Heart left ventricle (tissue), 16 donors: ENCODE measurements around the gene SCFD2. TPM values are rescaled to one million over a fixed set of nuclear protein-coding genes. Genes with fewer than 3 reads are reported as not detected.

ENCODE experiments used
- ATAC-seq, 4 donors: fragments of 200-7000 bp; cut with Tn5 transposase; one replicate each; pipeline ENCODE4 v1.9.1; 2020 to 2022; ENCODE audit warnings: moderate library complexity in 4 of 4, mild to moderate bottlenecking in 3 of 4, moderate number of reproducible peaks in 1 of 4
- DNase-seq, 5 donors: peaks; one replicate each; pipeline ENCODE4 v3.0.0-alpha.2; 2020
- H3K27ac ChIP-seq, 12 donors: fragments of 200-600 bp; sonication (generic) in 4 of 12; one replicate each; pipeline versions ENCODE4 v1.5.0 to v1.8.0; 2016 to 2022; ENCODE audit warnings: mild to moderate bottlenecking in 2 of 12
- H3K27me3 ChIP-seq, 9 donors: fragments of 200-600 bp; sonication (generic) in 2 of 9; one replicate each; pipeline versions ENCODE4 v1.5.1 to v1.8.0; 2016 to 2022; ENCODE audit warnings: mild to moderate bottlenecking in 3 of 9
- H3K36me3 ChIP-seq, 9 donors: fragments of 200-600 bp; sonication (generic) in 2 of 9; one replicate each; pipeline versions ENCODE4 v1.5.0 to v1.8.0; 2018 to 2022; ENCODE audit warnings: mild to moderate bottlenecking in 2 of 9
- H3K4me1 ChIP-seq, 12 donors: fragments of 200-600 bp; sonication (generic) in 4 of 12; one replicate each; pipeline versions ENCODE4 v1.5.0 to v1.8.0; 2016 to 2022; ENCODE audit warnings: mild to moderate bottlenecking in 3 of 12
- H3K4me3 ChIP-seq, 12 donors: fragments of 200-600 bp; sonication (generic) in 4 of 12; one replicate each; pipeline versions ENCODE4 v1.5.0 to v1.8.0; 2017 to 2022; ENCODE audit warnings: mild to moderate bottlenecking in 9 of 12, moderate library complexity in 4 of 12
- H3K9me3 ChIP-seq, 12 donors: fragments of 200-600 bp; sonication (generic) in 4 of 12; one replicate each; pipeline versions ENCODE4 v1.5.0 to v1.8.0; 2016 to 2022; ENCODE audit warnings: mild to moderate bottlenecking in 1 of 12
- CTCF ChIP-seq, 12 donors: fragments of 200-600 bp; sonication (generic) in 4 of 12; IDR thresholded peaks; one replicate each; pipeline versions ENCODE4 v1.5.0 to v1.8.0; 2018 to 2022; ENCODE audit warnings: antibody characterized with exemption in 12 of 12, mild to moderate bottlenecking in 5 of 12
- POLR2A ChIP-seq, 2 donors: fragments of 450-650 bp; IDR thresholded peaks; one replicate each; pipeline ENCODE4 v1.6.1; 2017; ENCODE audit warnings: antibody characterized with exemption in 2 of 2, mild to moderate bottlenecking in 2 of 2, moderate library complexity in 2 of 2
- WGBS, 4 donors: extraction: QIAGEN DNeasy Blood & Tissue Kit in 2 of 4; methylation state at CpG; one replicate each; pipeline versions ENCODE4 v1.1.5 to v1.1.7; 2013 to 2018; 5-methylcytosine and 5-hydroxymethylcytosine counted together
- intact Hi-C, 10 donors: fragments of 100-400 bp; cut with DNase I; formaldehyde crosslinking; loops; one replicate each; pipeline versions ENCODE4 v1.11.1 to v1.14.2; 2022
- polyA plus RNA-seq, 2 donors: library from polyadenylated mRNA; stranded (reverse); fragments of 200-250 nt; gene quantifications; one replicate each; pipeline ENCODE4 v1.2.3, GENCODE V29; 2013
- total RNA-seq, 9 donors: library from RNA; depleted of rRNA in 2 of 9; stranded (reverse); fragments of >200 nt in 2 of 9; fragmentation: NEBNext Ultra II Directional in 3 of 9; extraction: Animal tissue kit (Norgen Biotek cat#: 25700) in 3 of 9; gene quantifications; one replicate each; pipeline versions ENCODE4 v1.1.0 to v1.2.4, GENCODE V29; 2016 to 2023
- donor health status: ischemic (EF 13 %, LVEDD 7.1; RV severe dilation, severe dysfunction).
- donor health status: healthy with polysubstance abuse.
- donor health status: DM: no; HTN: yes; CAD: no.
- donor health status: DM: no; HTN: no; CAD: no.
- donor health status: ischemic (EF 25% LVEDD 6.9; RV normal size, moderate dysfunction).
- donor health status: ischemic (EF 25% LVEDD 5.7; RV mildly dilated, moderate dysfunction).
- donor health status: healthy.
- donor health status: DM: yes; HTN: yes; CAD: no.
- donor health status: ischemic (EF 35%, LVEDD 5.7; RV mildly dilated, moderate dysfunction).
- donor health status: nonischemic (EF 11% LVEDD 7.7; RV severe dilation, severe dysfunction).
- donor health status: DM: yes; HTN: yes; CAD: no.
- donor health status: PGD.
- donor health status: ischemic (EF 29% LVEDD 5.4; RV normal size, mild dysfunction).
- donor health status: nonischemic (EF 23%, LVEDD 6.1; RV moderate dilation, normal function).

Gene SCFD2
- total and polyA plus RNA-seq, 11 donors: 3.7 to 14.0 (median 9.8) TPM

- Histone ChIP-seq H3K27me3 (no peaks in the 10 kb centered on the region), H3K9me3 (no peaks in the 10 kb centered on the region), H3K36me3 (no peaks in the 10 kb centered on the region), H3K4me3 (no peak overlapping the region), H3K27ac (no peak overlapping the region), H3K4me1 (peaks cover 0 to 41% (median 9%) of the 10 kb centered on the region in 12 donors)
- intact Hi-C loops: no loop called here
- DNase-seq (no peak), ATAC-seq (peak in 2 of 4 donors; percentile 53 to 63)
- TF ChIP-seq POLR2A (IDR thresholded peaks at IDR 0.05) (no peak), CTCF (IDR thresholded peaks at IDR 0.05) (no peak)
- 53 to 76% (median 63%) methylated on average over 3 of the region's 3 CpGs for WGBS, 4 donors
Observed at GRCh38 chr4:52941450-52941849, 424.4 kb downstream of the SCFD2 start.

GRCh38 chr4:52939739-52940138 lies 426.1 kb downstream of the SCFD2 start:
- Histone ChIP-seq H3K9me3 (no peaks in the 10 kb centered on the region), H3K27ac (no peak overlapping the region), H3K36me3 (no peaks in the 10 kb centered on the region), H3K27me3 (no peaks in the 10 kb centered on the region), H3K4me1 (peaks cover 0 to 31% (median 5%) of the 10 kb centered on the region in 12 donors), H3K4me3 (no peak overlapping the region)
- 57 to 79% (median 68%) methylated on average over 2 of the region's 2 CpGs for WGBS, 4 donors
- no peak for ATAC-seq
- intact Hi-C loops: no loop called here
- TF ChIP-seq CTCF (IDR thresholded peaks at IDR 0.05) (no peak), POLR2A (IDR thresholded peaks at IDR 0.05) (no peak)
- DNase-seq: no peak

GRCh38 chr4:52939325-52939724 lies 426.5 kb downstream of the SCFD2 start:
- Histone ChIP-seq H3K27ac (no peak overlapping the region), H3K4me3 (no peak overlapping the region), H3K36me3 (no peaks in the 10 kb centered on the region), H3K9me3 (no peaks in the 10 kb centered on the region), H3K4me1 (peaks cover 0 to 31% (median 5%) of the 10 kb centered on the region in 12 donors), H3K27me3 (no peaks in the 10 kb centered on the region)
- TF ChIP-seq POLR2A (IDR thresholded peaks at IDR 0.05) (no peak), CTCF (IDR thresholded peaks at IDR 0.05) (no peak)
- no peak for DNase-seq
- ATAC-seq: peak in 3 of 4 donors; percentile 25 to 57 (median 51)
- WGBS, 4 donors: 55 to 63% (median 61%) methylated on average over 1 of the region's 1 CpG
- intact Hi-C loops: no loop called here

GRCh38 chr4:52937829-52938228 lies 428.0 kb downstream of the SCFD2 start:
- ATAC-seq (no peak), DNase-seq (no peak)
- TF ChIP-seq CTCF (IDR thresholded peaks at IDR 0.05) (no peak), POLR2A (IDR thresholded peaks at IDR 0.05) (no peak)
- intact Hi-C loops: no loop called here
- no peaks in the 10 kb centered on the region for H3K36me3 ChIP-seq
- H3K4me3 ChIP-seq: no peak overlapping the region
- H3K27ac ChIP-seq: no peak overlapping the region
- H3K4me1 ChIP-seq: peaks cover 0 to 27% (median 4%) of the 10 kb centered on the region in 12 donors
- WGBS, 4 donors: 87 to 100% (median 98%) methylated on average over 1 of the region's 1 CpG
- H3K9me3 ChIP-seq: no peaks in the 10 kb centered on the region
- H3K27me3 ChIP-seq: no peaks in the 10 kb centered on the region
